Activated CD4-positive, alpha-beta T cell treated with anti-CD3 and anti-CD28 coated beads, Interleukin-2, Interleukin-6, amounts not matched to agents 100 ng/mL and 50 ng/mL, durations not matched to agents 16 hours and 8 hours (primary cell): ENCODE results near the gene SYNPO2.
"Not testable (repeated sequence)": the region's sequence is repeated elsewhere in the genome, so short reads cannot be mapped to it uniquely, and the experiment has no call there.

ENCODE experiments used
- DNase-seq: peaks from one replicate; pipeline ENCODE4 v3.0.0-alpha.2; 2020

Gene SYNPO2

DNA sequence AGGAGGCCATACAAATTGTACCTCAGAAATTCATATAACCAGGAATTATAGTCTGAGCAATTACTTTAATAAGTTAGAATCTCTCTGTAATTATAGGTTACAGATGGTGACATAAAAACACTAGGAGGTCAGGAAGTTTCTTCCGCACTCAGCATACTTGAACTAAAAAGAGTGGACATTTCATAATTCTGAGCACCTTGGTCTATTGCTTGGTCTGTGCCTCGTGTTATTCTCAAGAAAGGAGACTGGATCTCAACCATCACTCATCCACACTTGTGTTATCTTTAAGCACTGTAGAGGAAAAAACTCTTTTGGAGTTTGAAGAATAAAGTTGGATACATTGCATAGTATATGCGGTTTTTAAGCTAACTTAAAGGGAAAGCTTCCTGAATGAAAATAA lies 91.1 kb downstream of the SYNPO2 start:
- DNase-seq, result no peak

- DNase-seq, result no peak
These were observed 92.7 kb downstream of the SYNPO2 start for GRCh38 chr4:118981171-118981838.

DNA sequence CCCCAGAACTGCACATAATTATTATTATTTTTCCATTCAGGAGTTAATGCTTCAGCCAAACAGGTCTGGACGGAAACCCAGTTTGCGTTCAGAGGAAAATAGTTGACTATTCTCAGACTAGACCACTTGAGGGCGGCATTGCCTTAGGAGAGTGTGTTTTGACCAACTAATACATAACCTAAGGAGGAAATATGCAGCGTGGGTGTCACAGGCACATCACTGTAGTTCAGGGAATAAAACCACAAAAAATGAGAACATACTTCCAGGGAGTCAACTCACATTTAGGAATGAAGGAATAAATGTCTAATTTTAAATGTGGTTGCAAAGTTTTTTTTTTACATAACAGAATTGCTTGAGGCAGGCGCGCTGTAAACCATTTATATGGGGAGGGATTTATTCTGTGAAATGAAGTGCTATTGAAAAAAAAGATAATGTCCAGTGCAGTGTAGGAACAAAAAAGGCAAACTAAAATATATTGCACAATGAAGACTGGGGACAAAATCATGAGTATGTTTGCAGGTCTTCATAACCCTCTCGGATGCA lies 93.3 kb downstream of the SYNPO2 start:
- peak; percentile 71 for DNase-seq

GRCh38 chr4:118983293-118983692 lies 94.6 kb downstream of the SYNPO2 start:
- no peak for DNase-seq

- DNase-seq, result no peak
These were observed 95.2 kb downstream of the SYNPO2 start for GRCh38 chr4:118983831-118984230.

GRCh38 chr4:118985170-118986000 lies 96.7 kb downstream of the SYNPO2 start:
- DNase-seq, result no peak

GRCh38 chr4:118987959-118988634 lies 99.4 kb downstream of the SYNPO2 start:
- DNase-seq, result no peak

DNA sequence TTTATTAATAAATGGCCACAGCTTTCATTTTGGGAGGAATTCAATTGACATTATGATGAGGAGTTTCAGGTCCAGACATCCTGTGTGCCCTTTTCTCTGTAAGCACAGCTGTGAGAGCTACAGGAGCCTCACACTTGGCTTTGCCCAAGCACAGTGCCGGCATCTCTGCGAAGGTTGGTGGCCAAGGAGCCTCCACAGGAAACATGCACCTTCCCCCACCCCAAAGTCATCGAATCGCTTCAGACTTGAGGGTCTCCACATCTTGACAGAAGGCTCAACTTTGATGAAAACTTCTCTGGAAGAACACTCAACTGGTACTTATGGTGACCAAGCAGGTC lies 100.0 kb downstream of the SYNPO2 start:
- no peak for DNase-seq

GRCh38 chr4:118989098-118990080 lies 100.7 kb downstream of the SYNPO2 start:
- peak; percentile 9 for DNase-seq

DNA sequence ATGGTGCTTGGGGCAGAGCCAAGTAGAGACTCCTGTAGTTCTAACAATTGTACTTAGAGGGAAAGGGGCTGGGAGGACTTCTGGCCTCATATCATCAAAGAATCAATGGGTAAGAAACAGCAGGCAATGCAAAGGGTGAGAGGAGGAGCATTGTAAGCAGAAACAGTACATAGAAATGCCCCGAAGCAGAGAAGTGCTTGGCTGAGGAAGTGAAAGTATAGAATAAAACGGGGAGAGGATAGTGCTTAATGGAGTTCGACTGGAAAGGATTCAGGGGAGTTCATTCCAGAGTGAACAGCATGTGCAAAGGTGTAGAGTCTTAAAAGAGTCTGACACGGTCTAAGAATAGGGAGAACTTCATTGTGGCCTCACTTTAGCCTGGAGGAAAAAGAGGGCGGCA lies 103.0 kb downstream of the SYNPO2 start:
- no peak for DNase-seq

DNA sequence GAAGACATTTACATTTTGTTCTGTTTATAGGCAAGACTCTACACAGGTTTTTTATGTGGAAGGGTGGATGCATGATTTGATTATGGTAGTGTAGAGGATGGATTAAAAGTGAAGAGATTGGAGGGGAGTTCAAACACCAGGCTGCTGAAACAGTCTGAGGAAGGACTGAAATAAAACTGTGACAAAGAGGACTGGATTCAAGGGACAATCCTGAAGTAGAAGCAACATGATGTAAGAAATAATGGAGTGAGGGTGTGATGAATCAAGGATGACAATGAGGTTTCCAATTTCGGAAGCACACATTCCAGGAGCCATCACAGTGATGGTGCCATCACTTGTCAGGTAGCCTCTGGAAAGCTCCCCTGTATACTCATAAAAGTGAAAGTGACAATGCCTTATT lies 103.5 kb downstream of the SYNPO2 start:
- no peak for DNase-seq

- no peak for DNase-seq
These were observed 104.7 kb downstream of the SYNPO2 start for GRCh38 chr4:118993333-118993732.

GRCh38 chr4:118994030-118994429 lies 105.4 kb downstream of the SYNPO2 start:
- DNase-seq, result no peak

GRCh38 chr4:118995693-118996391 lies 107.2 kb downstream of the SYNPO2 start:
- no peak for DNase-seq

DNA sequence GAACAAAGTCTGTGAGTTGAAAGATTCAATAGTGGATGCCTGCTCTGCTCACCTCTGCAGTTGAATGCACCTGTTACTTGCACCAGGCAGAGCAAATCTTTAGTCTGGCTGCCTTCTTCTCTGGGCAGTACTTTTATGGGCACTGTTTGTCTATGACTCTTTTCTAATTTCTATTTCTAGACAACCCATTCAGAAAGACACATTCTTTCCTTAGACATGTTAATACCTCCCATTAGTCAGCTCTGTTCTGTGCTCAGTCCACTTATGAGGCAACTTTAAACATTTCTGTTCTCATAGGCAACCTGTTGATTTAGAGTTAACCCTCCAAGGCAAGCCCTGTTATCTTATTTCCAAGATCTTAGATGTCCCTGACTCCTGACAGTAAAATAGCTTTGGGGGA lies 108.9 kb downstream of the SYNPO2 start:
- no peak for DNase-seq

GRCh38 chr4:118999919-119000318 lies 111.3 kb downstream of the SYNPO2 start:
- DNase-seq, result no peak

GRCh38 chr4:119000400-119000799 lies 111.7 kb downstream of the SYNPO2 start:
- no peak for DNase-seq

GRCh38 chr4:119002476-119002875 lies 113.8 kb downstream of the SYNPO2 start:
- no peak for DNase-seq

DNA sequence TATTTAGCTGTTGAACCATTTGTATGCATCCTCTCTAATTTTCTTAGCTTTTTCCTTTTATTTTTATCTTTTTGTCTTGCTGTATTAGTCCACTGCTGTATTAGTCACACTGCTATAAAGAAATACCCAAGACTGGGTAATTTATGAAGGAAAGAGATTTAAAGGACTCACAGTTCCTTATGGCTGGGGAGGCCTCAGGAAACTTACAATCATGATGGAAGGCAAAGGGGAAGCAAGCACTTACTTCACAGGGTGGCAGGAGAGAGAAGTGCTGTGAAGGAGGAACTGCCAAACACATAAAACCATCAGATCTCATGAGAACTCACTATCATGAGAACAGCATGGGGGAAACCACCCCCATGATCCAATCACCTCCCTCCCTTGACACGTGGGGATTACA lies 114.3 kb downstream of the SYNPO2 start:
- not testable (repeated sequence) for DNase-seq

- DNase-seq, result no peak
These were observed 117.3 kb downstream of the SYNPO2 start for GRCh38 chr4:119005928-119006460.

DNA sequence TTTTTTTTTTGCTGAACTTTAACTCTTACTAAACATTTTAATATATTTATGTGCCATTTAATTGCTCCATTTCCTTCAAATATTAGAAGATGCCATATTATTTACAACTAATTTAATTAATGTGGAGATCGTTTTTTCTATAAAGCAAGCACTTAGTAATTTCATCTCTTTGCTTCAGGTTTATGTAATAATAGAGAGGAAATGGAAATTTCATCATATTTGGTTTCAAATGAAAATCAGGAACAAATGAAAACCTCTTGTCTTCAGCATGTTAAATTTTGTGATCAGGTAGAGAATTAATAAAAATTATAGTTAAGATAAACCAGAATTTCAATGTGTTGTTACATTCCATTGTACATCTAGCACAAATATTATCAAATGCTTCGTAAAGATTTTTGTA lies 120.1 kb downstream of the SYNPO2 start:
- DNase-seq, result no peak

GRCh38 chr4:119010221-119010620 lies 121.6 kb downstream of the SYNPO2 start:
- not testable (repeated sequence) for DNase-seq
